ENCODE measurements around the gene THRA. TPM values are rescaled to one million over a fixed set of nuclear protein-coding genes. Genes with fewer than 3 reads are reported as not detected.

Gene THRA
- total RNA-seq, 1 donor from 2014 or later: 17.6 TPM

- H3K9me3 Mint-ChIP-seq (ENCODE audit: unreplicated experiment): peaks cover 6% of the 10 kb centered on the region
- peak overlapping the region; percentile 96 for H3K4me3 Mint-ChIP-seq (ENCODE audit: unreplicated experiment)
- TF ChIP-seq, protein P1, sequence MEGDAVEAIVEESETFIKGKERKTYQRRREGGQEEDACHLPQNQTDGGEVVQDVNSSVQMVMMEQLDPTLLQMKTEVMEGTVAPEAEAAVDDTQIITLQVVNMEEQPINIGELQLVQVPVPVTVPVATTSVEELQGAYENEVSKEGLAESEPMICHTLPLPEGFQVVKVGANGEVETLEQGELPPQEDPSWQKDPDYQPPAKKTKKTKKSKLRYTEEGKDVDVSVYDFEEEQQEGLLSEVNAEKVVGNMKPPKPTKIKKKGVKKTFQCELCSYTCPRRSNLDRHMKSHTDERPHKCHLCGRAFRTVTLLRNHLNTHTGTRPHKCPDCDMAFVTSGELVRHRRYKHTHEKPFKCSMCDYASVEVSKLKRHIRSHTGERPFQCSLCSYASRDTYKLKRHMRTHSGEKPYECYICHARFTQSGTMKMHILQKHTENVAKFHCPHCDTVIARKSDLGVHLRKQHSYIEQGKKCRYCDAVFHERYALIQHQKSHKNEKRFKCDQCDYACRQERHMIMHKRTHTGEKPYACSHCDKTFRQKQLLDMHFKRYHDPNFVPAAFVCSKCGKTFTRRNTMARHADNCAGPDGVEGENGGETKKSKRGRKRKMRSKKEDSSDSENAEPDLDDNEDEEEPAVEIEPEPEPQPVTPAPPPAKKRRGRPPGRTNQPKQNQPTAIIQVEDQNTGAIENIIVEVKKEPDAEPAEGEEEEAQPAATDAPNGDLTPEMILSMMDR (IDR thresholded peaks at IDR 0.05; ENCODE audit: partially characterized antibody, unreplicated experiment): no peak
- peaks cover 33% of the 10 kb centered on the region for H3K4me1 Mint-ChIP-seq (ENCODE audit: low read depth, unreplicated experiment)
- no peak overlapping the region for H3K27ac Mint-ChIP-seq (ENCODE audit: unreplicated experiment)
- H3K36me3 Mint-ChIP-seq (ENCODE audit: unreplicated experiment): no peaks in the 10 kb centered on the region
- H3K27me3 Mint-ChIP-seq (ENCODE audit: unreplicated experiment): peaks cover 16% of the 10 kb centered on the region
- DNase-seq: no peak
Measured at GRCh38 chr17:40064971-40065768, 2.4 kb downstream of the THRA start.

DNA sequence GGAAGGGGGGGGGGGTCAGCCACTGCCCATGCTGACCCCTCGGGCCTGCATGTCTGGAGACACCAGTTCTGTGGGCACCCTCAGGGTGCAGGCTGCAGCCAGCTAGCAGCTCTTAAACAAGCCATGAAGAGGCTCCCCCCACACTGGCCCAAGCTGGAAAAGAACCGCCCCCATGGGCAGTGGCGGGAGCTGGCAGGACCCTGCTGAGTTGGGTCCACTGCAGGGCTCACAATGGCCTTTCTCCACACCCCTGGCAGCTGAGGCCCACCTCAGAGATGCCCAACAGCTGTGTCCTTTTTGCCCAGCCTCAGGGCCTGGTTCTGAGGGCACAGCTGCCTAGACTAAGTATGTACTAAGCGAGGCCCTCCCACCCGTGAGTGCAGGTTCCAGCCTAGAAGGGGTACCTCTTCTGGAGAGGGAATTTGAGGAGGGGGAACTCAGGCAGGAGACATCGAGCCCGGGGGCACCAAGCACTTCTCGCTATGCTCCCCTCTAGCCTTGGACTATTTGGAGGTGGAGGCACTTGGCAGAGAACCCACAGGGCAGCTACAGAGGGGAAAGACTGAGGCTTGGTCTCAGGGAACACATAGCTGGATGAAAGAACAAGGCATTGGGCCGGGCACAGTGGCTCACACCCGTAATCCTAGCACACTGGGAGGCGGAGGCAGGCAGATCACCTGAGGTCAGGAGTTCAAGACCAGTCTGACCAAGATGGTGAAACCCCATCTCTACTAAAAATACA lies 3.2 kb downstream of the THRA start:
- H3K4me3 Mint-ChIP-seq (ENCODE audit: unreplicated experiment): no peak overlapping the region
- peaks cover 6% of the 10 kb centered on the region for H3K9me3 Mint-ChIP-seq (ENCODE audit: unreplicated experiment)
- H3K27me3 Mint-ChIP-seq (ENCODE audit: unreplicated experiment): peaks cover 16% of the 10 kb centered on the region
- DNase-seq: no peak
- peaks cover 33% of the 10 kb centered on the region for H3K4me1 Mint-ChIP-seq (ENCODE audit: low read depth, unreplicated experiment)
- TF ChIP-seq, protein P1 (IDR thresholded peaks at IDR 0.05; ENCODE audit: partially characterized antibody, unreplicated experiment): no peak
- no peaks in the 10 kb centered on the region for H3K36me3 Mint-ChIP-seq (ENCODE audit: unreplicated experiment)
- H3K27ac Mint-ChIP-seq (ENCODE audit: unreplicated experiment): no peak overlapping the region

DNA sequence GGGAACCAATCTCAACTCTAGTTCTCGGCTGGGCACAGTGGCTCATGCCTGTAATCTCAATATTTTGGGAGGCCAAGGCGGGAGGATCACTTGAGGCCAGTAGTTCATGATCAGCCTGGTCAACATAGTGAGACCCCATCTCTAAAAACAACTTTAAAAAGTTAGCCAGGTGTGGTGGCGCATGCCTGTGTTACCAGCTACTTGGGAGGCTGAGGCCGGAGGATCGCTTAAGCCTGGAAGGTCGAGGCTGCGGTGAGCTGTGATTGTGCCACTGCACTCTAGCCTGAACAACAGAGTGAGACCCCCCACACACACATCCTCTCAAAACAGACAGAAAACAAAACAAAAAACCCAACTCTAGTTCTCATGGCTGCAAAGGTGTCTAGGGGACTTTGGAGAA lies 4.9 kb downstream of the THRA start:
- peaks cover 10% of the 10 kb centered on the region for H3K27me3 Mint-ChIP-seq (ENCODE audit: unreplicated experiment)
- TF ChIP-seq, protein P1 (IDR thresholded peaks at IDR 0.05; ENCODE audit: partially characterized antibody, unreplicated experiment): no peak
- H3K27ac Mint-ChIP-seq (ENCODE audit: unreplicated experiment): no peak overlapping the region
- H3K4me1 Mint-ChIP-seq (ENCODE audit: low read depth, unreplicated experiment): peaks cover 23% of the 10 kb centered on the region
- no peaks in the 10 kb centered on the region for H3K36me3 Mint-ChIP-seq (ENCODE audit: unreplicated experiment)
- H3K9me3 Mint-ChIP-seq (ENCODE audit: unreplicated experiment): peaks cover 6% of the 10 kb centered on the region
- no peak overlapping the region for H3K4me3 Mint-ChIP-seq (ENCODE audit: unreplicated experiment)
- no peak for DNase-seq

DNA sequence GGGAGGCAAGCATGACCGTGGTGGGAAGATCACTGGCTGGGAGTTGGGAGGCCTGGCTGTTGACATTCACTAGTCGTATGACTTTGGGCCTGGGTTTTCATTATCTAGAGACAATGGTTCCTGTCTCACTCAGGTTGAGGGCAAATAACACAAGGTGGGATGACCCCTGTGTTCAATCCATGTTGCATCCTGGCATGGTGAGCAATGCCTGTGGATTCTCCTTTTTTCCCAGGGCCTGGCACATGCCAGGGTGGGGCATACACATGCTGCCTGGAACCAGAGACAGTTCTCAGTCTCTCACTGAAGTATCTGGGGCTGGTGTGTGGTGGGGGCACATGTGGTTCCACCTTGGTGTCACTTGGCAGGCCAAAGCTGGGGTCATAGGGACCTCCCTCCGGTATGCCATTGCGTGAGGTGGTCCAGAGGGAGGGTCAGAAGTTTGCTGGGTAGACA lies 5.4 kb downstream of the THRA start:
- TF ChIP-seq, protein P1 (IDR thresholded peaks at IDR 0.05; ENCODE audit: partially characterized antibody, unreplicated experiment): no peak
- peaks cover 23% of the 10 kb centered on the region for H3K4me1 Mint-ChIP-seq (ENCODE audit: low read depth, unreplicated experiment)
- DNase-seq: no peak
- H3K4me3 Mint-ChIP-seq (ENCODE audit: unreplicated experiment): no peak overlapping the region
- H3K9me3 Mint-ChIP-seq (ENCODE audit: unreplicated experiment): peaks cover 6% of the 10 kb centered on the region
- H3K36me3 Mint-ChIP-seq (ENCODE audit: unreplicated experiment): no peaks in the 10 kb centered on the region
- H3K27ac Mint-ChIP-seq (ENCODE audit: unreplicated experiment): no peak overlapping the region
- peaks cover 10% of the 10 kb centered on the region for H3K27me3 Mint-ChIP-seq (ENCODE audit: unreplicated experiment)

DNA sequence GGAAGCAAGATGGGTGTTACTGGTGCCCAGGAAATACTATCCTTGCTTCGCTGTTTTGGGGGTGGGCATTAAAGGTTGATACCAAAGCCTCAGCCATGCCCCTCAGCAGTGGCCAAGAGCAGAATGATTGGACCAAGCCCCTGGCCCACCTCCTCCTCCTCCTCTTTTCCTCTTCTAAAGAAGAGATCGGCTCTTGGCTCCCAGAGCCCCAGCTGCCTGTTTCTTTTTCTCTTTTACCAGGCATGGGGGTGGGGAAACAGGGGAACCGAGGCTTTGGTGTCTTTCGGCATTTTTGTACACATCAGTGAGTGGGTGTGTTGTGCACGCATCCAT lies 5.8 kb downstream of the THRA start:
- no peaks in the 10 kb centered on the region for H3K36me3 Mint-ChIP-seq (ENCODE audit: unreplicated experiment)
- H3K9me3 Mint-ChIP-seq (ENCODE audit: unreplicated experiment): peaks cover 5% of the 10 kb centered on the region
- peaks cover 9% of the 10 kb centered on the region for H3K27me3 Mint-ChIP-seq (ENCODE audit: unreplicated experiment)
- no peak overlapping the region for H3K4me3 Mint-ChIP-seq (ENCODE audit: unreplicated experiment)
- peaks cover 22% of the 10 kb centered on the region for H3K4me1 Mint-ChIP-seq (ENCODE audit: low read depth, unreplicated experiment)
- H3K27ac Mint-ChIP-seq (ENCODE audit: unreplicated experiment): no peak overlapping the region
- TF ChIP-seq, protein P1 (IDR thresholded peaks at IDR 0.05; ENCODE audit: partially characterized antibody, unreplicated experiment): no peak
- no peak for DNase-seq

Measured in glutamatergic neuron (in vitro differentiated cells).